ENCODE results near the gene SUN1.

The SUN1 gene

GRCh38 chr7:879093-879492 lies 46.8 kb downstream of the SUN1 start:
- no peak for DNase-seq (ENCODE audit: low read depth)

GRCh38 chr7:879706-880105 lies 47.4 kb downstream of the SUN1 start:
- DNase-seq (ENCODE audit: low read depth): no peak

- DNase-seq (ENCODE audit: low read depth): no peak
Measured at GRCh38 chr7:880450-880849, 48.2 kb downstream of the SUN1 start.

- no peak for DNase-seq (ENCODE audit: low read depth)
Measured at GRCh38 chr7:881441-882234, 49.4 kb downstream of the SUN1 start.

- no peak for DNase-seq (ENCODE audit: low read depth)
Measured at GRCh38 chr7:882336-883035, 50.2 kb downstream of the SUN1 start.

- DNase-seq (ENCODE audit: low read depth): no peak
Measured at GRCh38 chr7:883055-884021, 51.1 kb downstream of the SUN1 start.

GRCh38 chr7:884191-885003 lies 52.1 kb downstream of the SUN1 start:
- DNase-seq (ENCODE audit: low read depth): no peak

- DNase-seq (ENCODE audit: low read depth): no peak
Measured at GRCh38 chr7:885261-885892, 53.1 kb downstream of the SUN1 start.

GRCh38 chr7:885893-886625 lies 53.8 kb downstream of the SUN1 start:
- DNase-seq (ENCODE audit: low read depth): no peak

GRCh38 chr7:886626-887487 lies 54.6 kb downstream of the SUN1 start:
- no peak for DNase-seq (ENCODE audit: low read depth)

GRCh38 chr7:887488-887820 lies 55.2 kb downstream of the SUN1 start:
- no peak for DNase-seq (ENCODE audit: low read depth)

GRCh38 chr7:888081-889024 lies 56.1 kb downstream of the SUN1 start:
- no peak for DNase-seq (ENCODE audit: low read depth)

- DNase-seq (ENCODE audit: low read depth): no peak
Measured at GRCh38 chr7:889025-889390, 56.7 kb downstream of the SUN1 start.

- DNase-seq (ENCODE audit: low read depth): no peak
Measured at GRCh38 chr7:889391-889790, 57.1 kb downstream of the SUN1 start.

- DNase-seq (ENCODE audit: low read depth): no peak
Measured at GRCh38 chr7:890868-891267, 58.6 kb downstream of the SUN1 start.

- no peak for DNase-seq (ENCODE audit: low read depth)
Measured at GRCh38 chr7:891291-891690, 59.0 kb downstream of the SUN1 start.

GRCh38 chr7:891805-892204 lies 59.5 kb downstream of the SUN1 start:
- no peak for DNase-seq (ENCODE audit: low read depth)
